OCI-M2 (cell line): ENCODE measurements around the gene ASTN1.
"Not testable (repeated sequence)": the region's sequence is repeated elsewhere in the genome, so short reads cannot be mapped to it uniquely, and the experiment has no call there.

Experiments
- DNase-seq: peaks from one replicate; lab custom pipeline; 2025; ENCODE audit not compliant: unreplicated experiment; lab: John Stamatoyannopoulos, UW

ASTN1 gene

GRCh38 chr1:177116941-177117340 is 47.6 kb downstream of the ASTN1 start:
- DNase-seq: no peak

DNA sequence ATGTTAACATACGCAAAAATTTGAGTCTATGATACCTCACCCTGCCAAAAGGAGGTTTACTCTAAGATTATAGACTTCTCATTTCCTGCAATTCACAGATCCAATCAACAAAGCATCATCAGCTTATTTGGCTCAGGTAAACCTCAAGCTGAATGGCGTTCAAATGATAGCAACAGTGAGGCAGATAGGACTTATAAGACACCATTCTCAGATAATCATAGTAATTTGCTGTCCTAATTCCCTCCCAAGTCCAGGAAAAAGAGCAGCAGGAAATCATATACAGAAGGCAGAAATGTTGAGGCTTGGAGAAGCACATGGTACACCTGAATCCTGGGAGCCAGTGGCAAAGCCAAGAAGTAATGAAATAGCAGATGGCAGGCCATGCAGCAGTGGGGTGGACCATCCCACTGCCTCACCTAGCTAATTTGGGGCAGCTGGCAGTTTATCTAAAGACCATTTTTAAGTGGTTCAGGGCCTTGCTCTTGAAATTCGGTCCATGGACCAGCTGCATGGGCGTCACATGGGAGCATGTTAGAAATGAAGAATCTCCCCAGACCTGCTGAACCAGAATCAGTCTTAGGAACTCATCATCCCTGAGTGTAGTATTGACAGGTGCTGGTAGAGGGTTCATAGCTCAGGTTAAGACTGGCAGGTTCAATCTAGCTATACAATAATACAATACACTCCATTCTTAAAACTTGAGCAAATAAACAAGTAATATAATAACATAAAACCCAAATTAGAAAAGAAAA is 57.7 kb downstream of the ASTN1 start:
- no peak for DNase-seq

- DNase-seq: no peak
These were observed 58.3 kb downstream of the ASTN1 start for GRCh38 chr1:177106196-177106595.

- no peak for DNase-seq
These were observed 61.3 kb downstream of the ASTN1 start for GRCh38 chr1:177103005-177103852.

DNA sequence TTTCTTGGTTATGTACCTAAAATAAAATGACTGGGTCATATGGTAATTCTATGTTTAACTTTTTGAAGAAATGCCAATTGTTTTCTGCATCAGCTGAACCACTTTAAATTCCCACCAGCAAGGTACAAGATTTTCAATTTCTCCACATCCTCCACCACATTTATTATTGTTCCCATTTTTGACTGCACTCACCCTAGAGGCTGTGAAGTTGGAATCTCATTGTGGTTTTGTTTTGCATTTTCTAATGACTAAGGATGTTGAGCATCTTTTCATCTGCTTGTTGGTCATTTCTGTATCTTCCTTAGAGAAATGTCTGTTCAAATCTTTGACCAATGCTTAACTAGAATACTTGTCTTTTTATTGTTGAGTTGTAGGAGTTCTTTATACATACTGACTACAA is 72.5 kb downstream of the ASTN1 start:
- DNase-seq: no peak

GRCh38 chr1:177091040-177091439 is 73.5 kb downstream of the ASTN1 start:
- DNase-seq: no peak

DNA sequence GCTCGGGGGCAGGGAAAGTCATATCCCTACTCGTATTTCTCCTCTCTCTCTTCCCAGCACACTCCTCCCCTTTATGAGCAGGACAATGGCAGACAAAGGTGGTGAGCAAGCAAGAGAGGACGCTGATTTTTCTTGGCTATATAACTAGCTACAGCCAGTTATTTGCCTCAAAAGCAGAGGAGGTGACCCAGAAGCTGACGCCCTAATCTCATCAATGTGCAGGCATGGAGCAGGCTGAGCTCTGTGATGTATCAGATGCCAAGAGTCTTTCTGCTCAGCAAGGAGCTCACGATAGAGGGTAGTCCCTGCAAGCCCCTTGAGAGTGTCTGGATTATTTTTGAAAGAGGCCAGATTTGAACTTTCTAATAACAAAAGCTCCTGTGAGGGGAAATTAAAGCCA is 75.5 kb downstream of the ASTN1 start:
- DNase-seq: no peak

- no peak for DNase-seq
These were observed 81.4 kb downstream of the ASTN1 start for GRCh38 chr1:177082855-177083693.

DNA sequence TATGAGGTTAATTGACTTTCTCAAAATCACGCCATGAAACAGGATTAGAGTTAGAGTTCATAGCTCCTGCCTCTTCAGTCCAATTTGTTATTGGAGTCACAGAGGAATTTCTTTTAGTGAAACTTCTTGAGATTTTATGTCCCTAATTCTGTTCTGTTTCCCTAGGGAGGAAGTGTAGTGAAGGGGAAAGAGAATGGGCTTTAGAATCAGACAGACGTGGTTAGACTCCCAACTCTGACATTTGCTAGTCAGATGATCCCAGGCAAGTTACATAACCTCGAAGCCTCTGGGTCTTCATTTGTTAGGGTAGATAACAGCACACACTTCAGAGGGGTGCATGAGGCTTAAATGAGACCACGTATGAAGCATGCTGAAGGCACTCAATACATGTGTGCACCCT is 83.9 kb downstream of the ASTN1 start:
- no peak for DNase-seq

- DNase-seq: no peak
These were observed 86.6 kb downstream of the ASTN1 start for GRCh38 chr1:177077734-177078499.

DNA sequence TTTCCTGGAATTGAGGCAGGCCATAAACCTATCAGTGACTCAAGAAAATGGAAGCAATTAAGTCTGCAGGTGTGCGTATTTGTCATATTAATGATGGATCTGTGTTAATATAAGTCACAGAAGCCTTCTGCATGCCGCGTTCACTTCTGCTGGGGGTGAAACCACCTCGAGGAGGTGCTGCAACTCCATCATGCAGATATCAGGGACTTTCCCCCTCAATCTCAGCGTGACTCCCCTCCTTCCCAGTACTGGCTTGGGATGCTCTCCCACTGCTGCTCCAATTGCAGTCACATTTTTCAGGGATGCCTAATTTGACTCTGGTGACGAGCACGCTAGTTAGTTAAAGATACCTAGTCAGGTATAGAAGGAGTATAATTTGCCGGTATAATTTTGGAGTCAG is 87.5 kb downstream of the ASTN1 start:
- DNase-seq: no peak

DNA sequence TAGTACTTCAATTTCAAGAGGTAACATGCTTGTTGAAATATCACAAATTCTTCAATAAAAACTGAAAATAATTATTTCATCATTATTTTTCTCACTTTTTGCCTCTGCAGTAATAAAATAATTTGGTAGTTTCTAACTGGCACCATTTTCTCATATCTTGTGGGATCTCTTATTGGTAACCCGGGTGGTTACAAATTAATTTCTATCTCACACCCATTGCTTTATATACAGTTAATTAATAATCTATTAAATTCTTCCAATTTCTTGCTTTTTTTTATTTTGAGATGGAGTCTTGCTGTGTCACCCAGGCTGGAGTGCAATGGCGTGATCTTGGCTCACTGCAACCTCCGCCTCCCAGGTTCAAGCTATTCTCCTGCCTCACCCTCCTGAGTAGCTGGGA is 89.7 kb downstream of the ASTN1 start:
- not testable (repeated sequence) for DNase-seq

- DNase-seq: no peak
These were observed 95.0 kb downstream of the ASTN1 start for GRCh38 chr1:177069490-177069889.

DNA sequence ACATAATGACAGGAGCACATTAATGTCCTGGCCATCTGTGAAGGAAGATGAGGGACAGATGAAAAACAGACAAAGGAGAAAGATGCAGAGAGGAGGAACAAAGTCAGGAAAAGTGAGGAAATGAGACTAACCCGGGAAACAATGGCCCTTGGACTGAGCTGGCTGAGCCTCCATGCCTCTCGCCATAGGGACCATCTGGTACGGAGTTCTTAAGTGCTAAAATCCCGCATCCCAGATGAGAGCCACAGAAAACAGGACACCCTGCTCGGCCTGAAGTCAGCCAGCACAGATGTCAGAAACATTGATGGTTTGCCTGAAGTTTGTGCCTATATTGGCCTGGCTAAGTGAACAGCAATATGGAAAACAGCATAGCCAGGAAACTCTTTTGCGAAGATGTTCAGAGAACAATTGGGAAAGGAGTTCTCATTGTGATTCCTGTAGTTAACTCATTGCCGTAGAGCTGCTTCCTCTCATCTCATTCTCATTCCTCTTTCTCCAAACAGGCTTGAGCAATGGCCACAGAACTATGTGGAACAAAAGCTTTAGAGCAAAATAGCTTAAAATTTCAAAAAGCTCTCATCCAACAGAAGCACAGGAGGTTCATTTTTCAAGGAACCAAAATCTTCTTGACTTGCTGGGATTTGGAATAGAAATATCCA is 96.6 kb downstream of the ASTN1 start:
- DNase-seq: no peak

DNA sequence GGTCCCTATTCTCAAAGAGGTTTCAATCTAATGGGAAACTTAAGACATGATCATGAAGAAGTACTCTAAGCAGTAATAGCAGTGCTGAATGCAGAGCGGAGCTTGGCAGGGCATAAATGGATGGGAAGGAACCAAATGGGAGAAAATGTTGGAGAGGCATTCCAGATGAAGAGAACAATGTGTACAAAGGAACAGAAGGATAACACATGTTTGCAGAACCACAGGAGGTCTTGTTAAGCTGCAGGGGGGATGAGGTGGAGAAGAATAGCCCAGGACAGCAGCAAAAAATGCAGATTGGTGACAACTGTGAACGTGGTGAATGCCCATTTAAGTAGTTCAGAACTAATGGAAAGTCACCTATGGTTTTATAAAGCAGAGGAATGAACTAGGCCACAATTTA is 99.1 kb downstream of the ASTN1 start:
- DNase-seq: no peak

GRCh38 chr1:177063648-177064047 is 100.9 kb downstream of the ASTN1 start:
- DNase-seq: no peak

GRCh38 chr1:177054542-177054941 is 110.0 kb downstream of the ASTN1 start:
- no peak for DNase-seq

DNA sequence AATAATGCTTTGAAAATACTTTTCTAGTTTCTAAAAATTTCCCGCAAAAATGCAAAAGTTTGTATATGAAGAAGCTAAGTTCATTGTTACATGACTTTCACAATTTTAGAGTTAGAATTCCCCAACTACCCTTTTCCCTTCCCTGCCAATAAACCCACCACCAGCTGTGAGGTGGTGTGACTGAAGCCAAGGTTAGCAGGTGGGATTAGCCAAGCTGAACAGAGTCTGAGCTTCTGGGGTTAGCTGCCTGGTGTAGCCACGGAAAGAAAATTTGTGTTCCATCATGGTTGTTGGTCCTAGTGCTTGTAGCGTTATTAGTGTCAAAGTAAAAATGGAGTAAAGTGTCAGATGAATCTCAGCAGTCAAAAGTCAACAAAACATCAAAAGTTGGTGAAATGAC is 110.9 kb downstream of the ASTN1 start:
- no peak for DNase-seq

GRCh38 chr1:177048314-177049069 is 116.0 kb downstream of the ASTN1 start:
- DNase-seq: no peak

GRCh38 chr1:177045151-177045550 is 119.4 kb downstream of the ASTN1 start:
- no peak for DNase-seq
